Cerebellar cortex (tissue), 1 donor: Measurements from ENCODE around the gene KANSL1.
"Not testable (repeated sequence)": the region's sequence is repeated elsewhere in the genome, so short reads cannot be mapped to it uniquely, and the experiment has no call there.

Source experiments
- DNase-seq: peaks from one replicate; pipeline ENCODE4 v3.0.0-alpha.2; 2015; ENCODE audit warnings: low spot score

Gene KANSL1

GRCh38 chr17:46193626-46194392 lies 580 bp upstream of the KANSL1 start:
- DNase-seq = peak; percentile 97

GRCh38 chr17:46192439-46193150 lies 634 bp downstream of the KANSL1 start:
- DNase-seq = peak; percentile 79

GRCh38 chr17:46192189-46192438 lies 1.1 kb downstream of the KANSL1 start:
- no peak for DNase-seq

GRCh38 chr17:46191322-46192188 lies 1.7 kb downstream of the KANSL1 start:
- peak; percentile 67 for DNase-seq

- no peak for DNase-seq
These were observed 2.5 kb downstream of the KANSL1 start for GRCh38 chr17:46190763-46191162.

- DNase-seq = peak; percentile 58
These were observed 6.4 kb downstream of the KANSL1 start for GRCh38 chr17:46186827-46187235.

GRCh38 chr17:46184696-46185095 lies 8.5 kb downstream of the KANSL1 start:
- DNase-seq = no peak

GRCh38 chr17:46183383-46183782 lies 9.8 kb downstream of the KANSL1 start:
- not testable (repeated sequence) for DNase-seq

- DNase-seq = no peak
These were observed 10.3 kb downstream of the KANSL1 start for GRCh38 chr17:46182961-46183360.

GRCh38 chr17:46181940-46182339 lies 11.3 kb downstream of the KANSL1 start:
- DNase-seq = no peak

GRCh38 chr17:46181316-46181715 lies 11.9 kb downstream of the KANSL1 start:
- DNase-seq = not testable (repeated sequence)

- DNase-seq = no peak
These were observed 12.3 kb downstream of the KANSL1 start for GRCh38 chr17:46180892-46181274.

- DNase-seq = not testable (repeated sequence)
These were observed 12.9 kb downstream of the KANSL1 start for GRCh38 chr17:46180185-46180891.

- no peak for DNase-seq
These were observed 13.7 kb downstream of the KANSL1 start for GRCh38 chr17:46179375-46179999.

GRCh38 chr17:46178550-46179214 lies 14.5 kb downstream of the KANSL1 start:
- no peak for DNase-seq

GRCh38 chr17:46176975-46177374 lies 16.3 kb downstream of the KANSL1 start:
- DNase-seq = no peak

- no peak for DNase-seq
These were observed 17.3 kb downstream of the KANSL1 start for GRCh38 chr17:46175891-46176290.

- DNase-seq = no peak
These were observed 20.1 kb downstream of the KANSL1 start for GRCh38 chr17:46173153-46173552.

GRCh38 chr17:46171939-46172338 lies 21.3 kb downstream of the KANSL1 start:
- no peak for DNase-seq

- DNase-seq = no peak
These were observed 22.4 kb downstream of the KANSL1 start for GRCh38 chr17:46170639-46171429.
